ENCODE results near the gene ARPC1A. TPM values are rescaled to one million over a fixed set of nuclear protein-coding genes. Genes with fewer than 3 reads are reported as not detected.
"Not testable (repeated sequence)": the region's sequence is repeated elsewhere in the genome, so short reads cannot be mapped to it uniquely, and the experiment has no call there.

The ARPC1A gene
- total RNA-seq, 1 donor from 2014 or later, result 161 TPM

- ATAC-seq, result peak; percentile 56
- peak; percentile 61 for DNase-seq
- intact Hi-C loops (cut with micrococcal nuclease), result no loop called here
These were observed 39.8 kb downstream of the ARPC1A start for GRCh38 chr7:99365318-99366141.

GRCh38 chr7:99366646-99367045 is 40.9 kb downstream of the ARPC1A start:
- DNase-seq, result no peak
- no peak for ATAC-seq
- intact Hi-C loops (cut with micrococcal nuclease), result no loop called here

- intact Hi-C loops (cut with micrococcal nuclease), result no loop called here
- DNase-seq, result no peak
- ATAC-seq, result no peak
These were observed 43.2 kb downstream of the ARPC1A start for GRCh38 chr7:99368750-99369389.

GRCh38 chr7:99369767-99370391 is 44.2 kb downstream of the ARPC1A start:
- ATAC-seq (no peak), DNase-seq (no peak)
- intact Hi-C loops (cut with micrococcal nuclease), result no loop called here

- DNase-seq (no peak), ATAC-seq (no peak)
- intact Hi-C loops (cut with micrococcal nuclease), result no loop called here
These were observed 45.8 kb downstream of the ARPC1A start for GRCh38 chr7:99371376-99371920.

GRCh38 chr7:99372275-99373090 is 46.8 kb downstream of the ARPC1A start:
- no peak for DNase-seq
- ATAC-seq, result peak; percentile 11
- intact Hi-C loops (cut with micrococcal nuclease), result no loop called here

GRCh38 chr7:99373091-99374066 is 47.7 kb downstream of the ARPC1A start:
- no peak for ATAC-seq
- intact Hi-C loops (cut with micrococcal nuclease), result no loop called here
- DNase-seq, result no peak

GRCh38 chr7:99374111-99375064 is 48.7 kb downstream of the ARPC1A start, which contains the start of gene ARPC1B:
ARPC1B (plus strand) TSS chr7:99374730; CDS start chr7:99385715, 10,985 bp downstream.
- intact Hi-C loops (cut with micrococcal nuclease), result no loop called here
- peak; percentile 90 for DNase-seq
- ATAC-seq, result peak; percentile 80

- ATAC-seq, result peak; percentile 79
- intact Hi-C loops (cut with micrococcal nuclease), result no loop called here
- peak; percentile 92 for DNase-seq
These were observed 49.5 kb downstream of the ARPC1A start for GRCh38 chr7:99375070-99375807.

GRCh38 chr7:99379043-99379577 is 53.4 kb downstream of the ARPC1A start:
- peak; percentile 69 for DNase-seq
- intact Hi-C loops (cut with micrococcal nuclease), result no loop called here
- ATAC-seq, result peak; percentile 66

GRCh38 chr7:99379693-99380031 is 54.0 kb downstream of the ARPC1A start:
- DNase-seq; ATAC-seq; intact Hi-C loops (cut with micrococcal nuclease): not testable (repeated sequence)

- intact Hi-C loops (cut with micrococcal nuclease), result no loop called here
- peak; percentile 49 for ATAC-seq
- no peak for DNase-seq
These were observed 54.5 kb downstream of the ARPC1A start for GRCh38 chr7:99380032-99380822.

GRCh38 chr7:99380823-99381663 is 55.3 kb downstream of the ARPC1A start:
- intact Hi-C loops (cut with micrococcal nuclease), result no loop called here
- ATAC-seq (peak; percentile 7), DNase-seq (no peak)

GRCh38 chr7:99381664-99382075 is 56.0 kb downstream of the ARPC1A start:
- no peak for ATAC-seq
- peak; percentile 56 for DNase-seq
- intact Hi-C loops (cut with micrococcal nuclease), result no loop called here
